NCI-H128 (cell line): Measurements from ENCODE around the gene SMLR1.
"Not testable (repeated sequence)": the region's sequence is repeated elsewhere in the genome, so short reads cannot be mapped to it uniquely, and the experiment has no call there.

Experiments
- DNase-seq: peaks from one replicate; lab custom pipeline; 2025; ENCODE audit not compliant: unreplicated experiment; lab: John Stamatoyannopoulos, UW

Gene SMLR1

GRCh38 chr6:130827247-130828149, at the start of gene SMLR1:
SMLR1 (plus strand) TSS chr6:130827406; CDS start chr6:130827414, 8 bp downstream.
- no peak for DNase-seq

DNA sequence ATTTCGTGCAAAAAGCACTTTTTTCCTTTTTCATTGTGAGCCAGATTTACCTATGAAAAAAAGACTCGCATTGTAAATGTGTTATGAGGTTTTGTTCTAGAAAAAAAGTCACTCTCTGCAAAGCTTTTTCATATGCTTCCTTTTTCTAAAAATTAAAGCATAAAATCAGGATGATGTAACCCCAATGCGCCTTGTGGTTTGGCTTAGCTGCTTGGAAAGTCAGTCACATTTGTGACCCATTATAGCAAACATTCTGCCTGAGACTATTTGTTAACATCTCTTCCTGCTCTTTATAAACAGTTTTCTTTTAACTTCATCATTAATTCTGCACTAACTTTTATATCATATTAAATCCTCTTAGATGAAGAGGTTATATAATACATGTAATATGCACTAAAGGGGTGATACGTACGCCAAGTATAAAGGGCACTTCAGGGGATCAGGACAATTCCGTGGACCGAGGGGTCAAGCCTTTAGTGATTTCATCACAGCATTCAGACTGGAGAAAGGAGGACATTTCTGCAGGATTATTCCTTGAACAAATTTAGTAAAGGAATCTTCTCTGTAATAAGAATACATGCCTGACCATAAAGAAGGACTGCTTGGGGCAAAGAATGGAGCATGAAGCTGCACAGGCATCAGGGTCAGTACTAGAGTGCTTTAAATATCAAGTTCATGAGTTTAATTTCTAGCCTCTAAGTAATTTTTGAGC, 48.1 kb upstream of the SMLR1 start:
- DNase-seq, result no peak

DNA sequence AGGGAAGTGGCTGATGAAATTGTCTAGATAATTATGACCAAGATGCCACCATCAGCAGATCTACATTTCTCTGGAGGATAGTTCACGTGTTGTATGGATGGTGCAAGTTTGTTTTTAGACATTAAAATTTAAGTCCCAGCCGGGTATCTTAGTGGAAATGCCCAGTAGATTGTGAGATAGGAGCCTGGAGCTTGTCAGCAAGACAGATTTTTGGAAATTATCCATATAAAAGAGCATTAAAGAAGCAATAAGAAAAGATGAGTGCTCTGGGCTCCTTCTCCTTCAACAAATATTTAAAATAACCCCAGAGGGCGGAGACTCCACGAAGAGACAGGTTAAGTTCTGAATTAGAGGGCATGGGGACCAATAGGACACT, 47.6 kb upstream of the SMLR1 start:
- DNase-seq, result no peak

DNA sequence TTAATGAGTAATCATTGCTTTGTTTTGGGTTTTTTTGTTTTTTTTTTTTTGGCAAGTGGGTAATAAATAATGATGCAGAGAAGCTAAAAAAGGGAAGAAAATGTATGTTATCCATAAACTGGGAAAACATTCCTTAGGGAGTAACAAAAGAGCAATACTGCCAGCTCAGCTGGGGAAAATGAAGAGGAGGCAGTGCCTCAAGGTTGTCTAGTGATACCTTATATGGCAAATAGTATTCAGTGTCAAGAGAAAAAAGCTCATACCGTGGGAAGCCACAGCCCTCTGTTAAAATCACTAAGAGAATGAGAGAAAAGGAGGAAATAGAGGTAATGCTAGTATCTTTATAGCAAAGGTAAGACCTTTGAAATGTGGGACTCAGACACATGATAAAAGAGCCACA, 47.1 kb upstream of the SMLR1 start:
- no peak for DNase-seq

GRCh38 chr6:130781557-130781956, 45.6 kb upstream of the SMLR1 start:
- DNase-seq, result no peak

DNA sequence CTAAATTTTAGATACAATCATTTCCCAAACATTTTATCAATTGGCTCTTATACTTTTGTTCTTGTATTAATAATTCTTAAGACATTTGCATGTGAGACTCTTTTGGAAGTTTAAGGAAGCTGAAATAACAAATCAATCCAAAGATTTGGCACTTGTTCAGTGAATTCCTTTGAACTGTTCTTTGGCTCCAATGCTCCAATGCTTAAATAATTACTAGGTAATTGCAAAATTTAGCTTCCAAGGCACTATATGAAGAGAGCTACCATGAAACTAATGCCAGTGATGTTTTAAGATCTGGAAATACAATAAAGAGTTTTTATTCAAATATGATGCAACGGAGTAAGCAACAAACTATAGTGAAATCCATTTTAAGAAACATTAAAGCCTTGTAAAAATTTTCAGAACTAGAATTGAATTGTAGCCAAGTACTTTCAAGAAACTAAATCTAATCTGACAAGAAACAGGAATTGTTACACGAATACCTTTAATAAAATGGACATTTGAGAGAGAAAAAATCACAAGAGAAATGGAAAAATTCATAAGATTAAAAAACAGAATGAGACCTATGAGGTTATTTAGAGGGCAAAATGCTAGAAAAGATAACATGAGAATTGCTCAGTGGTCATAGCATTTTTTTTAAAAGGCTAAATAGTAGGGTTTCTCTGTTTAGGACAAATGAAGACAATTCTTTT, 43.6 kb upstream of the SMLR1 start:
- no peak for DNase-seq

- no peak for DNase-seq
Observed at GRCh38 chr6:130787726-130788500, 39.3 kb upstream of the SMLR1 start.

GRCh38 chr6:130788954-130789353, 38.3 kb upstream of the SMLR1 start:
- DNase-seq, result no peak

DNA sequence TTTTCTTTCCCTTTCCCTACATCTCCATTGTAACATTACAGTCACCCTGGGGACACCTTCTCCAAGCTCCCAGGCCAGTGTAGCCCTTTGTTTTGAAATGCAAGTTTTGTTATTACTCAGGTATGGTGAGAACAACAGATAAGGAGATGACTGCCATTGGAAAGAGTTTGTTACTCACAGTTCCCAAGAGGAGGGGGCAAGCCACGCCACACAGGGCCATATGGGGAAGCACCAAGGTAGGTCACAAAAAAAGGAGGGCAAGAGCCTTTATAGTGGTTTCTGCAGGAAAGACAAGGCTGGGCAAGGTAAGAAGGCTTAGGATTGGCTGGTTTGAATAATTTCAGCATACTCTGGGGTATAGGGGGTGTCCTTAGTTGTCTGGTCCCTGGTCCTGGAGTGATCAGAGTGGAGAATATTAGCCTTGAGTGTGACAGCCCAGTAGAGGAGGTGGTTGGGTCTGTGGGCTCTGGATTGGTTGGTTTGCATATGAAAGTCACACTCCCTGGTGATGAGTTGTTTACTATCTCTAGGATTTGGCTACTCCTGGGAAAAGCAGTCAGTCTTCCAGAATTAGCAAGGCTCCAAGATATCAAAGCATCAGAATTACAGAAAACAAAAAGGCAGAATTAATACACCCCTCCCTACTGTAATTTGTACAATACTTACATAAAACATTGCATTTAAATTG, 33.1 kb upstream of the SMLR1 start:
- DNase-seq, result no peak

GRCh38 chr6:130794738-130795137, 32.5 kb upstream of the SMLR1 start:
- no peak for DNase-seq

- no peak for DNase-seq
Observed at GRCh38 chr6:130796313-130796905, 30.8 kb upstream of the SMLR1 start.

DNA sequence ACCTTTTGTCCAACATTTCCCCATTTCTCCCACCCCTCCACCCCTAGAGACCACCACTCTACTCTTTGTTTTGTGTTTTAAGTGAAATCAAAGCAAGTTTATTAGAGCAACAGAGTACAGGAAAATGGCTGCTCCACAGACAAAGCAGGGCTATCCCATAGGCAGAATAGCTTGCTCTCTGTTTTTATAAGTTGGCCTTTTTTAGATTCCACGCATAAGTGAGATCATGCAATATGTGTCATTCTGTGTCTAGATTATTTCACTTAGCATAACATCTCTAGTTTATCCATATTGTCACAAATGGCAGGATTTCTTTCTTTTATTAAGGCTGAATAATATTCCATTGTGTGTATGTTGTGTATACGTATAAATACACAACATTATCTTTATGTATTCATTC, 30.1 kb upstream of the SMLR1 start:
- no peak for DNase-seq

DNA sequence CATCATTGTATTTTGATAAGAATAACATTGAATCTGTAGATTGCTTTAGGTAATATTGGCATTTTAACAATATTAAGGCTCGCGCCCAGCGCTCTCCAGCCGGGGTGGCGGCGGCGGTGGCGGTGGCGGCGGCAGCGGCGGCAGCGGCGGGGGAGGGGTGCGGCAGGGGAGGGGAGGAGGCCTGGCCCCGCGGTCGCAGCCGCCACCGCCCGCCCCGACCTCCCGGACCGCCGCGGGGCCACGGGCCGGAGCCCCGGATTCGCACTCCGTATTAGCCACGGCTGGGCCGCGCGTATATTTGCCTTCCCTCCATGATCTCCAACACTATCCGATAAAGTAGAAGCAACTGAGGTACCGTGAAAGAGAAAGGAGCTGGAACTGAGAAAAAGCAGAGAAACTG, 25.8 kb upstream of the SMLR1 start:
- DNase-seq, result not testable (repeated sequence)

GRCh38 chr6:130810307-130811030, 16.7 kb upstream of the SMLR1 start:
- DNase-seq, result no peak

DNA sequence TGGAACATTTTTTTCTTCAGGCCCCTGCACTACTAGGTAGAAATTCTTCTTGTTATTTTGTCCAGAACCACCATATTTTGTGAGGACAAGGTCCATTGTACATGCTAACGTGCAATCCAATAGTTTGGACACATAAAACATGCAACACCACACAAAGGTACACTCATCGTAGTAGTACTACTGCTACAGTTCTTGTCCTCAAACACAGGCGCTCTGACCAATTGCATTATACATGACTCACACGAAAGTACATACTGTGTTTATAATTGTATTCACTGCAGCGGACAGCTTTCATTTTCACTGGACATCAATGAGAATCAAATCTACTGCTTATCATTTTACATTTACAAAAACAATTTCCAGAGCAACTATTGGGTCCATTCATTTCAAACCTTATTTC, 15.3 kb upstream of the SMLR1 start:
- DNase-seq, result no peak

GRCh38 chr6:130814506-130814905, 12.7 kb upstream of the SMLR1 start:
- no peak for DNase-seq

DNA sequence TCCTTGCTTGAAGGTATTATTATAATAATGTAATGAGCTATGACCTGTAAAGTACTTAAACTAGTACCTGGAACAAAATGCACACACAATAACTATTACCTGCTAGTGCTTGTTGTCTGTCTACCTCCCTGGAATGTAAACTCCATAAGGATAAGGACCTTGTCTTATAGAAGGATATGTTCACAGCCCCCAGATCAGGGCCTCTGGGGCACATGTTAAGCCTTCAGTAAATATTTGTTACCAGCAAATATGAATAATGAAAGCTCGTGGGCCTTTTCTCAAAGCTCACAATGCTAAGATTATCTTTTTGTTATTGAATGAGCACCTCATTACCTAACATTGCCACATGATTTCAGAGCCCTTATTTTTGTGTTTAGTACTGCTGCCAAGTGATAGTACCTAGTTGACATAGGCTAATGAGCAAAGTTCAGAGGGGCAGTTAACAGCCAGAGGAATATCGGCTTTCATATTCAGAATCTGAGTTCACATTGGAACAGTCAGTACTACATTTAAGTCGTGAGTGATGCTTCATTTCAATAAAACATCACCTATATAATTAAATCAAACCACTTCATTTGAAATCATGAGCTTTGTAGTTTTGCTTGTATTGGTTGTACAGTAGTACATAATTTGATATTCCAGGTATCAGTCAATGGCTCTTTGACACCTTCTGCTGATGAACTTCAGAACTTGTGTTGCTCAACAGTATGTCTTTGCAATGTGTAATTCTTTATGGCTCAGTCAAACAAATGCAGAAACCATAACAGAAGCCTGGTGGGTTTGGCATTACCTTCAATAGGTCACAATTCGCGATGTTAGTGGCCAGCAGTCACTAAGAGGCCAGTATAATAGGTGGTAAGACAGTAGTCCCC, 11.8 kb upstream of the SMLR1 start:
- no peak for DNase-seq

GRCh38 chr6:130822736-130823135, 4.5 kb upstream of the SMLR1 start:
- DNase-seq, result no peak
